HG02885 (cell line): ENCODE data around the gene AIF1.
A peak's percentile ranks its signal among the peaks of the same experiment; 100 is the strongest.

Experiments
- ATAC-seq: cut with Tn5 transposase; IDR thresholded peaks from one replicate; pipeline ENCODE4 v1.9.1; 2021; ENCODE audit warnings: mild to moderate bottlenecking; ENCODE audit not compliant: unreplicated experiment, poor library complexity

Gene AIF1

DNA sequence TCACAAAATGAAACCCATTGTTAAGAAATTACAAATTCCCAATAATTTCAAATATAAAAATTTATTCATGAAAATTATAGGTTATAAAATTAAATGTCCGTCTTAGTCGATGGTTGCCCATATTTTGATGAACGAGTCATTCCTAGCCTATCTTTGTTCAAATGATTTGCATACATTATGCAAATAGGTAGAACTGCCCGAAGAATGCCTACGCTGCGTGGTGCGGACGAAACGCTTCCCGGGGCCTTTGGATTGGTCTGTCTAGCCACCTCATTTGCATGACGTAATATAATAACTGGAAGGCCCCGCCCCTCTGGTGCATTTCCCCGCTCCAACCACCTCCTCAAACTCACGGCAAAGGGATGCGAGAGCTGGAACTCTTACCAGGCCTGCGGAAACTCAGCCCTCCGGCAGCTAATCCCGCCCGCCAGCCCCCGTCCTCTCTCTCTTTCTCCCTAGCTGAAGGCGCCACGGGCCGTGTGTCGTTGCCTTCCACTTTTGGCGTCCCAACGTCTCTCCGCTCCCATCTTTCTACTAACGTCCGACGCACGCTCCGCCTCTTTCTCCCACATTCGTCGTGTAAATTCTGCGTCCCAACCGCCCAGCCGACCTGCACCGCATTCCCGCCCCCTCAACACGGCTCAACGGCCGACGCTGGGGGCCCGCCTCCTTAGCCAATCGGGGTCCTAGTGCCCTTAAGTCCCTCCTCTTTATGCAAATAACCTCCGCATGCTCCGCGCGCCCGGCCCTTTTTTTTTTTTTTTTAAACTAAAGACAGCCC is 5.0 kb downstream of the AIF1 start:
- ATAC-seq: peak; percentile 85

GRCh38 chr6:31620586-31621319 is 5.7 kb downstream of the AIF1 start, which contains the start of gene PRRC2A:
Gene PRRC2A, plus strand, starts transcription at chr6:31620715. Its CDS starts 2,075 bp downstream, at chr6:31622790.
- ATAC-seq: peak; percentile 65

- no peak for ATAC-seq
Measured at GRCh38 chr6:31621320-31621939, 6.4 kb downstream of the AIF1 start.

GRCh38 chr6:31621991-31622390 is 7.0 kb downstream of the AIF1 start:
- ATAC-seq: no peak

DNA sequence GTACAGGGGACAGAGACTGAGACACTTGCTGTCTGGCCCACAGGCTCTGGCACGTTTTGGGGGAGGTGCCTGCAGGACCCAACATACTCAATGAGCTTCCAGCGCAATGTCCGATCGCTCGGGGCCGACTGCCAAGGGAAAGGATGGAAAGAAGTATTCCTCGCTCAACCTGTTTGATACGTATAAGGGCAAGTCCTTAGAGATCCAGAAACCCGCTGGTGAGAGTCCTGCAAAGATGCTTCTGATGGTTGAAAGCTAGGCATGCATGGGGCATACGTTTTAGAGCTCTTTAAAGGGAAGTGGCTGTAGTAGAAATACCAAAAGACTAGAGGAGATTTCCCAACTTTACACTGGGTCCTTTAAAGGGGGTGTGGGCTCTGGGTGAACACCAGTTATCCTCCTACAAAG is 7.7 kb downstream of the AIF1 start:
- ATAC-seq: no peak

- ATAC-seq: no peak
Measured at GRCh38 chr6:31624070-31624469, 9.0 kb downstream of the AIF1 start.

- no peak for ATAC-seq
Measured at GRCh38 chr6:31626952-31627351, 11.9 kb downstream of the AIF1 start.

DNA sequence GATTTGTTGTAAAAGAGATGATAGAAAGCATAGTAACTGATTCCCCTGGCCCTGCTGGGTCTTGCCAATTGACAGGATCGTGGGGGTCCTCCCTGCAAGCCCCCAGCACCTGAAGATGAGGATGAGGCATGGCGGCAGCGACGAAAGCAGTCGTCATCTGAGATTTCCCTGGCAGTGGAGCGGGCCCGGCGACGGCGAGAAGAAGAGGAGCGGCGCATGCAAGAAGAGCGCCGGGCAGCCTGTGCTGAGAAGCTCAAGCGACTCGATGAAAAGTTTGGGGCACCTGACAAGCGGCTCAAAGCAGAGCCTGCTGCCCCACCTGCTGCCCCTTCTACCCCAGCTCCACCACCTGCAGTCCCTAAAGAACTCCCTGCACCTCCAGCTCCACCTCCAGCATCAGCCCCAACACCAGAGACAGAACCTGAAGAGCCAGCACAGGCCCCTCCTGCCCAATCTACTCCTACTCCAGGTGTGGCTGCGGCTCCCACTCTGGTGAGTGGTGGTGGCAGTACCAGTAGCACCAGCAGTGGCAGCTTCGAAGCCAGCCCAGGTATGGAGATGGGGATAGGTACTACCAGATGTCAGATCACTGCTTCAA is 12.8 kb downstream of the AIF1 start:
- ATAC-seq: no peak

GRCh38 chr6:31629014-31629413 is 14.0 kb downstream of the AIF1 start:
- no peak for ATAC-seq

- no peak for ATAC-seq
Measured at GRCh38 chr6:31630177-31630934, 15.3 kb downstream of the AIF1 start.

- ATAC-seq: no peak
Measured at GRCh38 chr6:31631209-31631608, 16.2 kb downstream of the AIF1 start.

GRCh38 chr6:31631681-31632278 is 16.7 kb downstream of the AIF1 start:
- ATAC-seq: no peak

- no peak for ATAC-seq
Measured at GRCh38 chr6:31632279-31632946, 17.4 kb downstream of the AIF1 start.

DNA sequence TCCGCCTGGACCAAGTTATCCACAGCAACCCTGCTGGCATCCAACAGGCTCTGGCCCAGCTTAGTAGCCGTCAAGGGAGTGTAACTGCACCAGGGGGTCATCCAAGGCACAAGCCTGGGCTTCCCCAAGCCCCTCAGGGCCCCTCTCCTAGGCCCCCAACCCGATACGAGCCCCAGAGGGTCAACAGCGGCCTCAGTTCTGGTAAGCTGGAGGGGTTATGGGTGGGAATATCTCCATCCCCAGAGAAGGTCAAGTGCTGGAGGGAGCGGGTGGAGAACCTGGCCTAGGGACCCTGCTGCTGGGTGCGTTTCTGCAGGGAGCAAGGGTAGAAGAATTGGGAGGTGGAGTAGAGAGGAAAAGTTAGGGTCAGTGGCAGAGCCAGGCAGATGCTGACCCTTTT is 18.4 kb downstream of the AIF1 start:
- ATAC-seq: no peak

GRCh38 chr6:31634131-31634530 is 19.1 kb downstream of the AIF1 start:
- no peak for ATAC-seq

DNA sequence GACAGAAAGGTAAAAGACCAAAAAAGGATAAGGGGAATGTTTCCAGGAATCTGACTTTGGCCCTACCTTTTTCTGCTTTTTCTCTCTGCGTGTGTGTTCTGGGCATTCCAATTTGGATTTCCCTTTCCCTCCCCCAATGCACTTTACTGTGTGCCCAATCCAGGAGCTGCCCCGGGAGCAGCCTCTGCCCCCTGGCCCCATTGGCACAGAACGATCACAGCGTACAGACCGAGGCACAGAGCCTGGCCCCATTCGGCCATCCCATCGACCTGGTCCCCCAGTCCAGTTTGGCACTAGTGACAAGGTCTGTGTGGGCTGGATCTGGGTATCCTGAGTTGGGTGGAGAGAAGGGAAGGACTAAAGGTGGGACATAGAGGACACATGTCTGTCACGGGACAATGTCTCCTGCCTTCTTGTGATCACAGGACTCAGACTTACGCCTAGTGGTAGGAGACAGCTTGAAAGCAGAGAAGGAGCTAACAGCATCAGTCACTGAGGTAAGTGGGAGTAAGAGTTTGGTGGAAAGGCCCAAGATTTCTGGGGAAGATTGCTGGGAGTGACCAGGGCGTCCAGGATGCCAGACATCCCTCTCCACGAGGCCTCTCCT is 20.0 kb downstream of the AIF1 start:
- no peak for ATAC-seq

GRCh38 chr6:31636698-31637596 is 21.9 kb downstream of the AIF1 start:
- no peak for ATAC-seq

DNA sequence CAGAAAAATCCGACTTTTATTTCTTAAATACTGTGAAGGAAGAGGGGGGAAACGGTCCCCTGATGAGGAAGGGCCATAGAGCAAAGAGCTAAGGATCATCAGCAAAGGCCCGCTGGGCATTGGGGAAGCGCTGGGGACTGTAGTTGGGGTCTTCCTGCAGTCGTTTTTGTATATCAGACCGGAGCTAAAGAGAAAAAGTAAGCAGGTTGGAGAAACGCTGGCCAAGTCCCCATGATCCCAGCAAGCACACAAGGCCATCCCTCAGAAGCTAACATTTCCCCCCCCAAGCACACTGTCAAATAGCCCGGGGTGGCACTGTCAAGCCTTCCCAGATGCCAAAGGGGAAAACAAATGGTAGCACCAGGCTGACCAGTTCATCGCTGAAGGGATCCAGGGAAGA is 24.0 kb downstream of the AIF1 start:
- no peak for ATAC-seq
